K562 treated with DMSO at 1 percent for 12 hours (cell line): ENCODE measurements around the gene OCRL. TPM values are rescaled to one million over a fixed set of nuclear protein-coding genes. Genes with fewer than 3 reads are reported as not detected.

Experiments used
- total RNA-seq: library from RNA; unstranded; fragments of 300-600 nt; gene quantifications from 2 replicates; pipeline ENCODE4 v1.2.3, GENCODE V29; 2022; ENCODE audit not compliant: insufficient read depth

OCRL gene
- 3.0 and 11.9 TPM in 2 replicates for total RNA-seq

GRCh38 chrX:129540068-129540653 lies at the start of gene OCRL:
Gene OCRL, plus strand, starts transcription at chrX:129540259. Its CDS starts 181 bp downstream, at chrX:129540440.

GRCh38 chrX:129523079-129523911 lies 16.8 kb upstream of the OCRL start, which contains the start of gene SMARCA1:
Gene SMARCA1, minus strand, starts transcription at chrX:129523490. Its CDS starts 120 bp downstream, at chrX:129523370.

Other genes with a start within 250 kb of the OCRL start
- 1.8 and 6.5 TPM in 2 replicates for gene SMARCA1, start 16.8 kb upstream of the OCRL start, total RNA-seq
- gene APLN, start 114.7 kb downstream of the OCRL start, total RNA-seq: not detected in 2 replicates
- gene XPNPEP2, start 198.7 kb downstream of the OCRL start, total RNA-seq: not detected in 2 replicates
- 0.38 and 0.81 TPM in 2 replicates for gene SASH3, start 239.7 kb downstream of the OCRL start, total RNA-seq